GM18502 (cell line): Measurements from ENCODE around the gene KCNG4.
"Not testable (repeated sequence)": the region's sequence is repeated elsewhere in the genome, so short reads cannot be mapped to it uniquely, and the experiment has no call there.

Experiments used
- ATAC-seq: cut with Tn5 transposase; IDR thresholded peaks from one replicate; pipeline ENCODE4 v1.9.1; 2021; ENCODE audit warnings: mild to moderate bottlenecking; ENCODE audit not compliant: unreplicated experiment, poor library complexity

KCNG4 gene

GRCh38 chr16:84237994-84238750, 1.6 kb downstream of the KCNG4 start:
- ATAC-seq: no peak

- no peak for ATAC-seq
Measured at GRCh38 chr16:84236671-84237070, 3.1 kb downstream of the KCNG4 start.

GRCh38 chr16:84234321-84235241, 5.2 kb downstream of the KCNG4 start:
- ATAC-seq: no peak

- no peak for ATAC-seq
Measured at GRCh38 chr16:84233748-84234147, 6.1 kb downstream of the KCNG4 start.

DNA sequence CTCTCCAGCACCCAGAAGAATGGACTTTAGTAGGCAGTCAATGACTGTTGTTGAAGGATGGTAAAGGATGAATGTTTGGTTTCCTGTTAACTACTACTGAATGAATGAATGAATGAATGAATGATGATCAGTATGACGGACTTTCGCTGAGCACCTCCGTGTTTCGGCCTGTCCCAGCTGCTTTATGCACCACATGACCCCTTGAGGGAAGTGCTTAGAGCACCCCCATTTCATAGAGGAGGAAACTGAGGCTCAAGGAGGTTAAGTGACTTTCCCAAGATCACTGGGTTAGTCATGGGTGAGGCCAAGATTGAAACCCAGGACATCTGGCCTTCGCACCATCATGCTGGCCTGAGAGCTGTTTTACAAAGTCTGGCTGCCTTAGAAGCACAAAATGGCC, 6.8 kb downstream of the KCNG4 start:
- no peak for ATAC-seq

DNA sequence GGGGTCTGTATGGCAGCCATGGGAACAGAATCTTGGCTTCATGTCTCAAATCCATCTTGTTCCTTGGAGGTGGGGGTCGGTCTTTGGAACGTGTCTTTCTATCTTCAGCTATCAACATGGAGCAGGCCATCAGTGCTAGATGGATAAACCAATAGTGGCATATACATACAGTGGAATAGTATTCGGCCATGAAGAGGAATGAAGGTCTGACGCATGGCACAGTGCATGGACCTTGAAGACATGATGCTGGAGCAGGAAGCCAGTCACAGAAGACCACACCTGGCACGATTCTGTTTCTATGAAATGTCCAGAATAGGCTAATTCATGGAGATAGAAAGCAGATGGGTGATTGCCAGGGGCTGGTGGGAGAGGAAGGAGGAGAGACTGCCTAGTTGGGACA, 7.8 kb downstream of the KCNG4 start:
- ATAC-seq: no peak

DNA sequence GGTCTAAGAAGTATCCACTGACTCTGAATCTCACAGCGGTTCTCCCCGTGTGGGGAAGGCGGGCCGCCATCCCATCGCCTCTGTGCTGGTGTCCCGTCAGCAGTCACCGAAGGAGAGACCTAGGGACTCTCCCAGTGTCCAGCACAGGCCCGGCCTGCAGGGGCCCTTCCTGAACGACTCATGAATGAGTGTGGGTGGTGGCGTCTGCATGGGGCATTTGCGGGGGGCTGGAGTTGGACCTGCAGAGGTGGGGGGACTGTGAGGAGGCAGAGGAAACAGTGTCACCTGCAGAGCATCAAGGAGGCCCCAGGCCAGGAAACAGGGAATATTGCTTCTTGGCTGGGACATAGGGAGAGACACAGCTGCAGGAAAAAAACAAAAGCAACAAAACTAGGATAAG, 10.3 kb downstream of the KCNG4 start:
- no peak for ATAC-seq

- ATAC-seq: no peak
Measured at GRCh38 chr16:84228256-84228838, 11.5 kb downstream of the KCNG4 start.

GRCh38 chr16:84227548-84227947, 12.3 kb downstream of the KCNG4 start:
- no peak for ATAC-seq

GRCh38 chr16:84226026-84226425, 13.8 kb downstream of the KCNG4 start:
- ATAC-seq: no peak

DNA sequence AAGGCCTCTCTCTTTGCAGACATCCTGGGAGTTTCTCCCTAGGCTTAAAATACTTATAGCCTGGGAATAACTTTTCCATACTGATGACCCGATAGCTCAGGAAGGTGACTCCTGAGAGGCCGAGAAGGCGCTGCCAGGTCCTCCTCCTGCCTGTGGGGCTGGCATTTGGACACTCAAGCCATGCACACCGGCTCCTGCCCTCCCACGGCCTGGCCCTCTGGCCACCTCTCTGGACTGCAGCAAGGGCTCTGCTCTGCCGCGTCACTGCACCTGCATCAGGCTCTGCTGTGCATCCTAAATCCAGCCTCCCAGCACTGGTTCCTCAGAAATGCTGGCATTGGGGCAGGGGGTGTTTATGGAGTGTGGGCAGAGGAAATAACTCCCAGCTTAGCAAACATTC, 14.2 kb downstream of the KCNG4 start:
- ATAC-seq: no peak

DNA sequence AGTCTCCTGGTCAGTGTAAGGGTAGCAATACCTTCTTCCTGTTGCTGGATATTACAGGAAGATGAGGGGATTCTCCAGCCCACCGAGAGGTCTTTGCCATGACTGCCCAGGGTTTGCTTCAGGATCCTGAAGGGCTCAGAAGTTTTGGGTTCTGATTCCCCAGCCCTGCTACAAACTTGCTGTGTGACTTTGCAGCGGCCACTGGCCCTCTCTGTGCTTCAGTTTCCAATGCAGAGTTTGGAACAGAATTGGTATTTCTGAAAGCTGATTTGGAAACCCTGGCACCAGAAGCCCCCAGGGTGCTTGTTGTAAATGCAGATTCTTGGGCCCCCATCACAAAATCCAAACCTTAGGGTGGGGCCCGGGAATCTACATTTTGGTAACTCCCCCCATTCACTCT, 14.7 kb downstream of the KCNG4 start:
- no peak for ATAC-seq

DNA sequence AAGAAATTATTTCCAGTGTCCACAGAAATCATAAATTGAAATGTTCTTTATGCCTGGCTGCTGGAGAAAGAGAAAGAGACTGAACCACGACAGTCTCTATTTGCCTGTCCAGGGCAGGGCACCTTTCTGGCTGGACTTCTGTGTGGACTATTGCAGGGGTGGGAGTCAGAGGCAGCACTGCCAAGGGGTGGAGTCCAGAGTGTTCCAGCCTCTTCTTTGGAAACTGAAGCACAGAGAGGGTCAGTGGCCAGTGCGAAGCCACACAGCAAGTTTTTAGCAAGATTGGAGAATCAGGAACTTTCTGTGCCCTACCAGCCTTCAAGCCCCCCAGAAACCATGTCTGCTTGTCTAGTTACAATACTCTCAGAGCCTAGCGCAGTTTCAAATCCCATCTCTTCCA, 15.3 kb downstream of the KCNG4 start:
- no peak for ATAC-seq

- no peak for ATAC-seq
Measured at GRCh38 chr16:84223456-84223855, 16.4 kb downstream of the KCNG4 start.

- ATAC-seq: no peak
Measured at GRCh38 chr16:84220851-84221250, 19.0 kb downstream of the KCNG4 start.

DNA sequence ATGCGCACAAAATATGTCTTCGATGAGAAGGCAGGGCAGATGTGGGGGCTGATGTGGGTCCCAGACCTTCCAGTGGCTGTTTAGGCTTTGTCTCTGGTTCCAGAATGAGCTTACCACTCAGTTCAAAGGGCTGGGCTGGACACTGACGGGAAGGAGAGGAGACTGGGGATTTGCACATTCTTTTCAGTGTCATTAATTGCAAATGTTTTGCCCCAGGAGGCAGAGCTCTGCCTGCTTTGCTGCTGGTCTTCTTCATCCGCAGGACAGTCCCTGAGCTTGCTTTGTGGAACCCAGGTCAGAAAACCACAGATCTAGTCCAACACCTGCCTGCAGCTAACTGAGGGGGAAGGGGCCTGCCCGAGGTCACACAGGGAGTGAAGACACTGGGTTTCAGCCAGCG, 20.9 kb downstream of the KCNG4 start:
- ATAC-seq: no peak

DNA sequence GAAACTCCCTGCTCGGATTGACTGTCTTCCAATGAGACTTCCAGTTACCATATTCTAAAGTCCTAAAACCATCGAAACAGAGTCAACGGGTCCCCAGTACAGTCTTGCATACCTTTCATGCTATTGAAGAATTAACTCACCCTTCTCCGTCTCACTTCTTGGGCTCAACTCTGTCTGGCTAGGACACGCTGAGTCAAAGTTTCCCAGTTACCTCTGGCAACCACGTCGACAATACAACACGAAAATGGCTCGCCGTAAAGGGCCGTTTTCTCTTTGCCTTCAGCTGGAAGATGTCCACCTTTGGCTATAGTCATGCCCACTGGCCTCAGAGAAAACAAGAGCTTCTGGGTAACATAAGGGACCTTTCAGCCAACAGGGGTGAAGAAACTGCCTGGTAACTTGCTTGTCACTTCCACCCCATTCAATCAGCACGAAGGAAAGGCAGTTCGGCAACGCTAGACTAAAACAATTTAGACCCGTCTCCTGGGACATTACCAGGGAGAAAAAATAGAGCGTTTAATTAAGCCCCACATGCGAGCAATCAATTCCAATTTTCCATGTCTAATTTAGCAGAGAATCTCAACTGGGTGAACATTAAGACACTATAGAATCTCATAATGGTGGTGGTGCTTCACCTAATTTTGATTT, 21.5 kb downstream of the KCNG4 start:
- no peak for ATAC-seq

DNA sequence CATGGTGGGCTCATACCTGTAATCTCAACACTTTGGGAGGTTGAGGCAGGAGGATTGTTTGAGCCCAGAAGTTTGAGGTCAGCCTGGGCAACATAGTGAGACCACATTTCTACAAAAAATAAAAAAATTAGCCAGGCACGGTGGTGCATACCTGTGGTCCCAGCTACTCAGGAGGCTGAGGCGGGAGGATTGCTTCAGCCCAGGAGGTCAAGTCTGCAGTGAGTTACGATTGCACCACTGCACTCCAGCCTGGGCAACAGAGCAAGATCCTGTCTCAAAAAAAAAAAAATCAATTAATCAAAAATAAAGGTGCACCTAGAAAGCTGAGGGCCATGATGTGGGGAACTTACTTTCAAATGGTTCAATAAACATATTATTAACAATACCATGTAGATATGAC, 23.7 kb downstream of the KCNG4 start:
- ATAC-seq: not testable (repeated sequence)

- no peak for ATAC-seq
Measured at GRCh38 chr16:84215531-84215930, 24.3 kb downstream of the KCNG4 start.

- no peak for ATAC-seq
Measured at GRCh38 chr16:84214451-84215066, 25.3 kb downstream of the KCNG4 start.
